SJSA1 (cell line): ENCODE data around the gene C12orf56. TPM values are rescaled to one million over a fixed set of nuclear protein-coding genes. Genes with fewer than 3 reads are reported as not detected.

ENCODE experiments used
- DNase-seq, 2 experiments: peaks; one replicate each; pipeline ENCODE4 v3.0.0-alpha.2; 2015 to 2020; ENCODE audit warnings: low spot score in 2 of 2, low read depth in 1 of 2
- H3K27ac ChIP-seq: fragments of 250-450 bp; sonication (Bioruptor Pico); 2 replicates; pipeline ENCODE4 v1.5.1; 2020; ENCODE audit warnings: mild to moderate bottlenecking, moderate library complexity
- H3K27me3 ChIP-seq: fragments of 250-450 bp; sonication (Bioruptor Pico); replicated peaks from 2 replicates; pipeline ENCODE4 v1.5.1; 2020; ENCODE audit warnings: mild to moderate bottlenecking, moderate library complexity
- H3K36me3 ChIP-seq: fragments of 250-450 bp; sonication (Bioruptor Pico); 2 replicates; pipeline ENCODE4 v1.5.1; 2020; ENCODE audit warnings: mild to moderate bottlenecking
- H3K4me1 ChIP-seq: fragments of 250-450 bp; sonication (Bioruptor Pico); replicated peaks from 2 replicates; pipeline ENCODE4 v1.6.1; 2021; ENCODE audit warnings: mild to moderate bottlenecking
- H3K4me3 ChIP-seq: fragments of 250-450 bp; sonication (Bioruptor Pico); 2 replicates; pipeline ENCODE4 v1.5.1; 2020; ENCODE audit warnings: mild to moderate bottlenecking
- H3K9me3 ChIP-seq: fragments of 250-450 bp; sonication (Bioruptor Pico); replicated peaks from 2 replicates; pipeline ENCODE4 v1.5.1; 2020; ENCODE audit warnings: mild to moderate bottlenecking
- total RNA-seq: library from RNA; depleted of rRNA; stranded (reverse); fragments of >200 nt; shearing (Covaris generic); gene quantifications from 2 replicates; pipeline ENCODE4 v1.2.3, GENCODE V29; 2014; rRNA removed

The C12orf56 gene
- not detected in 2 replicates for total RNA-seq

- no peaks in the 10 kb centered on the region for H3K9me3 ChIP-seq
- H3K36me3 ChIP-seq = no peaks in the 10 kb centered on the region
- H3K27ac ChIP-seq = no peak within 1 kb of the TSS
- H3K4me1 ChIP-seq = peaks cover 6% of the 10 kb centered on the region; the same call in 1 of the 2 replicates
- peak within 1 kb of the TSS; percentile 24 for H3K4me3 ChIP-seq
- no peaks in the 10 kb centered on the region; the same call in 1 of the 2 replicates for H3K27me3 ChIP-seq
- no peak for DNase-seq
Measured at GRCh38 chr12:64390275-64390851, at the start of gene C12orf56. TSS of gene C12orf56 (minus strand) at chr12:64390758. CDS start at chr12:64390565, 193 bp downstream.

- Histone ChIP-seq H3K4me1 (no peaks in the 10 kb centered on the region), H3K27ac (no peak overlapping the region), H3K36me3 (peaks cover 97% of the 10 kb centered on the region), H3K4me3 (no peak overlapping the region), H3K9me3 (no peaks in the 10 kb centered on the region), H3K27me3 (no peaks in the 10 kb centered on the region)
- DNase-seq = no peak
Measured at GRCh38 chr12:64440100-64440499, 49.5 kb upstream of the C12orf56 start.

- no peak for DNase-seq
- H3K36me3 ChIP-seq = peaks cover 100% of the 10 kb centered on the region
- H3K27me3 ChIP-seq = no peaks in the 10 kb centered on the region
- no peak overlapping the region for H3K4me3 ChIP-seq
- H3K9me3 ChIP-seq = no peaks in the 10 kb centered on the region
- H3K4me1 ChIP-seq = no peaks in the 10 kb centered on the region
- no peak overlapping the region for H3K27ac ChIP-seq
Measured at GRCh38 chr12:64433915-64434314, 43.4 kb upstream of the C12orf56 start.

- no peaks in the 10 kb centered on the region for H3K4me1 ChIP-seq
- H3K4me3 ChIP-seq = no peak overlapping the region
- no peak for DNase-seq
- H3K36me3 ChIP-seq = peaks cover 100% of the 10 kb centered on the region
- no peak overlapping the region for H3K27ac ChIP-seq
- H3K27me3 ChIP-seq = no peaks in the 10 kb centered on the region
- no peaks in the 10 kb centered on the region for H3K9me3 ChIP-seq
Measured at GRCh38 chr12:64431791-64432190, 41.2 kb upstream of the C12orf56 start.

- Histone ChIP-seq H3K27me3 (no peaks in the 10 kb centered on the region), H3K9me3 (no peaks in the 10 kb centered on the region), H3K36me3 (peaks cover 100% of the 10 kb centered on the region), H3K4me1 (no peaks in the 10 kb centered on the region), H3K27ac (no peak overlapping the region), H3K4me3 (no peak overlapping the region)
- DNase-seq = no peak
Measured at GRCh38 chr12:64430886-64431285, 40.3 kb upstream of the C12orf56 start.

GRCh38 chr12:64428956-64429355, 38.4 kb upstream of the C12orf56 start:
- H3K4me1 ChIP-seq = no peaks in the 10 kb centered on the region
- H3K9me3 ChIP-seq = no peaks in the 10 kb centered on the region
- peaks cover 100% of the 10 kb centered on the region for H3K36me3 ChIP-seq
- no peak overlapping the region for H3K4me3 ChIP-seq
- no peak for DNase-seq
- H3K27ac ChIP-seq = no peak overlapping the region
- no peaks in the 10 kb centered on the region for H3K27me3 ChIP-seq

GRCh38 chr12:64427988-64428387, 37.4 kb upstream of the C12orf56 start:
- peaks cover 97% of the 10 kb centered on the region for H3K36me3 ChIP-seq
- H3K4me1 ChIP-seq = no peaks in the 10 kb centered on the region
- no peak overlapping the region for H3K4me3 ChIP-seq
- H3K9me3 ChIP-seq = no peaks in the 10 kb centered on the region
- H3K27me3 ChIP-seq = no peaks in the 10 kb centered on the region
- no peak for DNase-seq
- no peak overlapping the region for H3K27ac ChIP-seq

GRCh38 chr12:64419696-64420095, 29.1 kb upstream of the C12orf56 start:
- no peak for DNase-seq
- H3K4me3 ChIP-seq = no peak overlapping the region
- H3K36me3 ChIP-seq = peaks cover 92% of the 10 kb centered on the region
- H3K27me3 ChIP-seq = no peaks in the 10 kb centered on the region
- H3K9me3 ChIP-seq = no peaks in the 10 kb centered on the region
- no peak overlapping the region for H3K27ac ChIP-seq
- H3K4me1 ChIP-seq = no peaks in the 10 kb centered on the region

- Histone ChIP-seq H3K9me3 (no peaks in the 10 kb centered on the region), H3K4me1 (no peaks in the 10 kb centered on the region), H3K27ac (no peak overlapping the region), H3K36me3 (peaks cover 92% of the 10 kb centered on the region), H3K4me3 (no peak overlapping the region), H3K27me3 (no peaks in the 10 kb centered on the region)
- DNase-seq = no peak
Measured at GRCh38 chr12:64418209-64418608, 27.7 kb upstream of the C12orf56 start.

- Histone ChIP-seq H3K4me1 (peaks cover 10% of the 10 kb centered on the region), H3K27ac (no peak overlapping the region)
Measured at GRCh38 chr12:64413884-64414283, 23.3 kb upstream of the C12orf56 start.

GRCh38 chr12:64412459-64412858, 21.9 kb upstream of the C12orf56 start:
- Histone ChIP-seq H3K4me1 (peaks cover 10% of the 10 kb centered on the region), H3K27me3 (no peaks in the 10 kb centered on the region), H3K9me3 (no peaks in the 10 kb centered on the region), H3K4me3 (no peak overlapping the region), H3K27ac (no peak overlapping the region), H3K36me3 (peaks cover 71% of the 10 kb centered on the region)
- no peak for DNase-seq

More at GRCh38 chr12:64413884-64414283, 23.3 kb upstream of the C12orf56 start:
- Histone ChIP-seq H3K4me3 (no peak overlapping the region), H3K36me3 (peaks cover 85% of the 10 kb centered on the region), H3K9me3 (no peaks in the 10 kb centered on the region), H3K27me3 (no peaks in the 10 kb centered on the region)
- DNase-seq = no peak

- H3K9me3 ChIP-seq = no peaks in the 10 kb centered on the region
- DNase-seq = no peak
- peaks cover 10% of the 10 kb centered on the region for H3K4me1 ChIP-seq
- H3K27me3 ChIP-seq = no peaks in the 10 kb centered on the region
- H3K4me3 ChIP-seq = no peak overlapping the region
- no peak overlapping the region for H3K27ac ChIP-seq
- H3K36me3 ChIP-seq = peaks cover 63% of the 10 kb centered on the region
Measured at GRCh38 chr12:64411427-64411826, 20.9 kb upstream of the C12orf56 start.

- Histone ChIP-seq H3K9me3 (no peaks in the 10 kb centered on the region), H3K4me3 (no peak overlapping the region), H3K4me1 (peaks cover 16% of the 10 kb centered on the region), H3K27me3 (no peaks in the 10 kb centered on the region), H3K27ac (no peak overlapping the region), H3K36me3 (peaks cover 31% of the 10 kb centered on the region)
- DNase-seq = no peak
Measured at GRCh38 chr12:64407342-64408223, 17.0 kb upstream of the C12orf56 start.
